CD4-positive, alpha-beta T cell treated with Interferon gamma for 1 hour (primary cell): Measurements from ENCODE around the gene ORAI2.
A peak's percentile ranks its signal among the peaks of the same experiment; 100 is the strongest.
"Not testable (repeated sequence)": the region's sequence is repeated elsewhere in the genome, so short reads cannot be mapped to it uniquely, and the experiment has no call there.

Experiments used
- DNase-seq: peaks from one replicate; pipeline ENCODE4 v3.0.0-alpha.2; 2020

Gene ORAI2

DNA sequence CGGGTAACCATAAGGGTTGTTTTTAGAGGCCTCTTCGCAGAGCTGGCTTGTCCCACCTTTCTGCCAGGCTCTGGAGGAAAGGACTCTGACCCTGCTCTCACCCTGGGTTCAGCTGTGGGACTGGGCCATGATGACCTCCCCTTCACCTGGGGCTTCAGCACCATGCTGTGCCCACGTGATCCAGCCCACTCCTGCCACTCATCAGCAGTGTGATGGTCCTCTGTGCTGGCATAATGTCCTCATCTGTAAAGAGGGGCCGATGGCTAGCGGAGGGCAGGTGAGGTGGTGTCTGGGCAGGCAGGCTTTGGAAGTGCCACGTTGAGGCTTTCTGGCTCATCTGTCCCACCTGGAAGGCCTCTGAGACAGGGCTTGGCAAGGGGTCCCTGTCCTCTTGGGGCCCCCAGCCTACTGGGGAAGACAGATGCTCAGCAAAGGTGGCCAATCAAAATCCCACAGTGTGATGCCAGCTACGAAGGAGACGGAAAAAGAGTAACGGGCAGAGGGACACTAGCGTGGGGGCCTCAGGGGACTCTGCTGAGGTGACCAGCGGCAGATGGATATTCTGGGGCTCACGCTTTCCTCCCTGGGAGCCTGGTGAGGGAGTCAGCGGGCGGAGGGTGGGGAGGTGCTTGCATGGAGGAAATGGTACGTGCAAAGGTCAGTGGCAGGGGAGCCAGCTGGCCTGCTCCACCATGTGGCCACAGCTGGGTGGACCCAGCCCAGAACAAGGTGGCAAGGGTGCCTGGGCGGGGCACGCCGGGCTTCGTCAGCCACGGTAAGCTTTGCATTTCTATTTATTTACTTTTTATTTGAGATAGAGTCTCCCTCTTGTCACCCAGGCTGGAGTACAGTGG, 36.8 kb downstream of the ORAI2 start:
- DNase-seq, result no peak

DNA sequence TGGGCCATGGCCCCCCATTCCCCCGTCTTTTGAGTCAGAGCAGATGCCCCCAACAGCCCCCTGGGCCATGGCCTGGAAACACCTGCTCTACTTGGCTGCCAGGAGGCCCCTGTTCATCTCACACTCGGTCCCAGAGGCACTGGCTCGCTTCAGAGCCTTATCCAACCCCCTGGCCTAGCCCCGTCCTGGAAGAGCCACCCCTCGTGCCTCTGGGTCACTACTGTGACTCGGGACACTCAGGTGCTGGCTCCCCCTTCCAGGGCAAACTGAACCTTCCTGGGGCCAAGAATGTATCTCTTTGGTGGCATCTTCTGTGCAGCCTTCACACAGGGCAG, 38.4 kb downstream of the ORAI2 start:
- no peak for DNase-seq

DNA sequence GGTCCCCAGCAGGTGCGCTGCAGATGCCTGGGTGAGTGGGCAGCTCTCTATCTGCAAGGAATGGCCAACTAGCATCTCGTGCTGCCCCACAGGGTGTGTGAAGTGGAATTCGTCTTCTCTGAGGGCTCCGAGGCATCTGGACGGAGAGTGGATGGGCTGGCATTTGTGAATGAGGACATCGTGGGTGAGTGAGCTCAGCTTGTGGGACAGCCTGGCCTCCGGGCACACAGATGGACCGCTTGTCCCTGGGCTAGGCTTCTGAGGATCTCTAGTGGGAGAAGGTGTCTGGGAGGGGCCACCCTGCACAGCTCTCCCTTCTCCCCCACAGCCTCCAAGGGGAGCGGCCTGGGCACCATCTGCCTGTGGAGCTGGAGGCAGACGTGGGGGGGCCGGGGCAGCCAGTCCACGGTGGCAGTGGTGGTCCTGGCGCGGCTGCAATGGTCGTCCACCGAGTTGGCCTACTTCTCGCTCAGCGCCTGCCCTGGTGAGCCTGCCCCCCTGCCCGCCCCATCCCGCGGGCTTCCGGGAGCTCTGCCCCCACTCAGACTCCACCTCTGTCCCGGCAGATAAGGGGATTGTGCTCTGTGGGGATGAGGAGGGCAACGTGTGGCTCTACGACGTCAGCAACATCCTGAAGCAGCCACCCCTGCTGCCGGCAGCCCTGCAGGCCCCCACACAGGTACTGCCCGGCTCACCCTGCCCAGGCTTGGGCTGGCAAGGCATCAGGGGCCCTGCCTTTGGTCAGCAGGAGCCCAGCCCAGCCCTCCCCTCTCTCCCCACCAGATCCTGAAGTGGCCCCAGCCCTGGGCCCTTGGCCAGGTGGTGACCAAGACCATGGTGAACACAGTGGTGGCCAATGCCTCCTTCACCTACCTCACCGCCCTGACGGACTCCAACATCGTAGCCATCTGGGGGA, 39.0 kb downstream of the ORAI2 start:
- DNase-seq, result no peak

DNA sequence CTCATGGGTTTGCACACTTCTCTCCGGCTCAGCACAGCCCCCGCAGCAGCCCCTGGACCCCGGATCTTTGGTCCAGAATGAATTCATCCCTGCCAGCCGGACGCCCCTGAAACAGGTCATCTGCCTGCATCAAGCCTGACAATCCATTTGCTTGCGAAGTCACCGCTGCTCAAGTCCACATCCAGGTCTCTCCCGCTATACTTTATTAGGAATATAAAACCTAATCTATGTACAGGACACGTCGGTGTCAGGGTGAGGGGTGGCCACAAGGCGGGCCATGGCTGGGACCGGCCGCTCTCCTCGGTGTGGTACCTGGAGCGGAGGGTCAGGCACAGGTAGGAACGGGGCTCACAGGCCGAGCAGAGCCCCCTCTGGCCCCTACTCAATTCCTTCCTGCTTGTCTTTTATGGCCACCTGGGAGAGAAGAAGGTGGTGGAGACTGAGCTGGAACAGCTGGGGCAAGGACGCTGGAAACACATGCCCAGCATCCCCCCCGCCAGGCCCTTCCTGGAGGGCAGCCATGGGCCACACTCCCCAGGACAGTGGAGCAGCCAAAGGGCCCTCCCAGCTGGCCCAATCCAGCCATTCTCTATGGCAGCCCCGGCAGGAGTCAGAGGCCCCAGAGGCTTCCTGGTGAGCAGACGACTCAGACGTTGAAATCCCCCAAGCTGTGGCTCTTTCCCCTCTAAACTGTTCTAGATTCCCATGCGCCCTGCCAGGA, 40.1 kb downstream of the ORAI2 start:
- DNase-seq, result no peak

DNA sequence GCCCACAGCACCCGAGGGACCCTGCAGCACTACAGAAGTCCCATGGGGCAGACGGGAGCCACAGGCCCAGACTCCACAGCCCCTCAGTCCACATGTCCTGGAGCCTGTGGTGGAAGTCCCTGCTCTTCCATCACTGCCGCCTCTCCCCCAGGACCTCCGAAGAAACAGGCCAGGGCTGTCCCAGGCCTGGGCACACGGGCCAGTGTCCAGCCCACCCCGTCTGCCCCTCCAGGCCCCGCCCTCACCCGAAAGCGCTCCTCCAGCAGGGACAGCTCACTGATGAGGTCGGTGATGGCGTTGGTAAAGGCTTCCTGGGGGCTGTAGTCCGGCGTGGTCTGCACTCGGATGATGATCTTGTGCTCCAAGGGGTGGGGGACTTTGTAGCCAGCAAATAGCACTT, 40.7 kb downstream of the ORAI2 start:
- DNase-seq, result not testable (repeated sequence)

DNA sequence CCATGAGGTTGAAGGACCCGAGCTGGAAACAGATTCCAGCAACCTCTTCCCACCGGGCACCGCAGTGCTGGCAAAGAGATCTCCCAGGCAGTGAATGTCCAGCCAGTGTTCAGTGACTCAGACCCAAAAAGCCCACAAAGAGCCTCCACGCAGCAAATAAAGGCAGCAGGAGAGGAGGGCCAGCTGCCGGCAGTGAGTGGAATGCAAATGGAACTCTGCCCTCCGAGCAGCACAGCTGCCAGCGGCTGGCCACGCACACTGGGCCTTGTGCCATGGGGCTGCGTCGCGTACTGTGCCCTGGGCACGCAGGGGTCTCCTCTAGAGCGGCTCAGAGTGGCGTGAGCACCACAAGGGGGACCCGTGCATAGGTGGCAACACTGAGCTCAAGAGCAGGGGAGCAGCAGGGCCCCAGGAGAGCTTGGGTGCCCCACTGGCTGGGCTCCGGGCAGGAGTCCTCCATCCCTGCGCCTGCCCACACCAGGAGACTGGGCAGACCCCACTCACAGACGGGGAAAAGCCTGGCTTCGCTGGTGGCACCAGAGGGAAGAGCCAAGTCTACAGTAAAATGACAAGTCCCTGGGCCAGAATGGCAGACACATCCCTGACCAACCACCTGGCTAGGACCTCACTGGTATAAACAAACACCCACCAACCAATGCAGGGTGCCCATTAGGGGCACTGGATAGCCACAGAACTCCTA, 41.5 kb downstream of the ORAI2 start:
- DNase-seq, result not testable (repeated sequence)

DNA sequence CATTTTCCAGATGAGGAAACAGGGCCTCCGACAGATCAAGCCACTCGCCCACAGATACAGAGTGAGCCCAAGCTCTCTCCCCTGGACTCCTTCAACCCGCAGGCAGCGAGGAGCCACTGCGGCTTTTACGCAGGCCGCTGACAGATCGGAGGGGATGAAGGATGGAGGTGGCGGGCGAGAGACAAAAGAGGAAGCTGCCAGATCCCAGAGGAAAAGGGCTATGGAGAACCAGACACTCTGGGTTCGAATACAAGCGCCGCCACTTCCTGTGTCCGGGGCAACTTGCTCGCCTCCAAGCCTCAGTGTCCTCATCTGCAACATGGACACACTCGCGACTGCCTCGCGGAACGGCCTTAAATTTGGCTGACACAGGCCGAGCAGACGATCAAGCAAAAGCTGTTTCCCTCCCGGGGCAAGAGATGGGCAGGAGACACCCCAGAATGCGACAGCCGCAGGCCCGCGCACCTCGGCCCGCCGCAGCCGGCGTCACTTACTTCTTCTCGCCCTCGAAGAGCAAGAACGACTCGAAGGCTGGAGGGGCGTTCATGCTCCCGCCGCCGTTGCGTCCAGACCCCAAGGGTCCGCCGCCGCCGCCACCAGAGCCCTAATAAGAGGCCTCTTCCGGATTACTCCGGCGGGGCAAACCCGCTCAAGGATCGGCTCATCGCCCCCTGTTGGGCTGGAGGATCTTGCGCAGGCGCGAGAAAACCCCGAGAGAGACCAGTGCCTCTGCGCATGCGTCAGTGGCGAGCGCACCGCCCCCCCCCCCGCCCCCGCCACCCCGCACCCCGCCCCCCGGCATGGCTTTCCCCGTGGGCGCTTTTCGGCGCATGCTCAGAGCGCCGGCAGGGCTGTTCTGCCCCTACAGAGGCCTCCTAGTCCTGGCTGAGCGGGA, 45.2 kb downstream of the ORAI2 start, which contains the start of gene POLR2J:
Gene POLR2J, minus strand, starts transcription at position 609 of the 895 bp plus-strand sequence. Its CDS starts 62 bp downstream, at position 547.
- peak; percentile 91 for DNase-seq

DNA sequence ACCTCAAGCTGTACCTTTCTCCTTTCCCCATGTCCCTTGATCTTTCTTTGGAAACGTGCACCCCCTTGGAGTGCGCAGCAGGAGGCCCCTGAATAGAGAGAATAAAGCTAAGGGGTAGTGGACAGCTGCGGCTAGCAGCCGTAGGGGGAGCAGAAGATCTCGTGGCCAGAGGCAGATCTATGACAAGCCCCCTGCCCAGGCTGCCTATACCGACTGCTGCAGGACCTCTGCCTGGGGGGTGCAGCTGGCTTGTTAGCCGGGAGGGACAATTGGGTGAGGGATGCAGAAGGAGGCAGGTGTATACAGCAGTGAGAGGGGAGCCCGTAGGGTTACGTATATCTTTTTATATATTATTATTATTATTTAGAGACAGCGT, 45.8 kb downstream of the ORAI2 start:
- not testable (repeated sequence) for DNase-seq

DNA sequence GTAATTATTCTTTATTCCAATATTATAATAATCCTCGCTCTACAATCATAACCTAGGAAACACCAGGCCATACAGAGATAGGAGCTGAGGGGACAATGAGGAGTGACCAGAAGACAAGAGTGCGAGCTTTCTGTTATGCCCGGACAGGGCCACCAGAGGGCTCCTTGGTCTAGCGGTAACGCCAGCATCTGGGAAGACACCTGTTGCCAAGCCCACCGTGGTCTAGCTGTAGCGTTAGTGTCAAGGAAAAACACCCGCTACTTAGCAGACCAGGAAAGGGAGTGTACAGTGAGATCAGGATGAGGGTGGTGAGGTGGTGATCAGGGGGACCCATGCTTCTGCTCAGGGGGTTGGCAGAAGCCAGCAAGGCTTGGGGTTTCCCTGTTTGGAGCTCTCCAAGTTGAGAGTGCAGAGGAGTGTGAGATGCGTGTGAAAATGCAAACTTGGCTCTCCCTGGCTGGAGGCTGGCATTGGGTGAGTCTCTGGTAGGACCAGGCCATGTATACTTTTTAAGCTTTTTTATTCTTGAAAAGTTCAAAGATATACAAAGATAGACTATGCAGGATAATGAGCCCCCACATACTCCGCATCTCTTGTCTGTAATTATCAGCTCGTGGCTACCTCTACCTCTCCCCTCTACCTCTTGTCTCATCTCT, 46.7 kb downstream of the ORAI2 start:
- peak; percentile 35 for DNase-seq

DNA sequence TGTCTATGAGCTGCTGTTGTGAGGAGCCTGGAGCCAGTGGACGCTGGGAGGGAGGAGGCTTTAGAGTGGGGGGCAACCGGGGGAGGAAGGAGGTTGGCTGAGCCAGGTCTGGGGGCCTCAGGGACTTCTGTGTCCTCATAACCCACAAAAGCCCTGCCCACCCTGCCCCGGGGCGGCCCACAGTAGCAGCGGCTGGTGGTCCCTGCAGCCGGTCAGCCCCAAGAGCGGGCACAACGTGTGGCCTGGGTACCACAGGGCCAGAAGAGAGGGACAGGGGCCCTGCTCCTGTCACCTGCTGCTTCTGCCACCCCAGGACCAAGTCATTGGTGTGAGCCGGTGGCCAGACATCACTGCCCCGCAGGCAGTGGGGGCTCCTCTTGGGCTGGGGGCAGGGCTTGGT, 48.6 kb downstream of the ORAI2 start:
- DNase-seq, result not testable (repeated sequence)

DNA sequence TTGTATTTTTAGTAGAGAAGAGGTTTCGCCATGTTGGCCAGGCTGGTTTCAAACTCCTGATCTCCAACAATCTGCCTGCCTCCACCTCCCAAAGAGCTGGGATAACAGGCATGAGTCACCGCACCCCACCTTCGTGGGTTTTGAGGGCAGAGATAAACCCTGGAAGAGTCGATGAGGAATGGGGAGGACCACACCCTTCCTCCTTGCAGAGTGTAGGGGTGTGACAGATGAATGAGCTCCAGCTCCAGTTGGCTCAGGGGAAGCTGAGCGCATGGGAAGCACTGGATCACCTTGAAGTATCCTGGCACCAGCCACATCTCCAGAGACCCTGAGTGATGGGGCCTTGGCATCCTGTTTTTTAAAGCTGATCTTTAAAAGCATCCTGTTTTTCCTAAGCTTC, 50.9 kb downstream of the ORAI2 start:
- DNase-seq, result not testable (repeated sequence)

DNA sequence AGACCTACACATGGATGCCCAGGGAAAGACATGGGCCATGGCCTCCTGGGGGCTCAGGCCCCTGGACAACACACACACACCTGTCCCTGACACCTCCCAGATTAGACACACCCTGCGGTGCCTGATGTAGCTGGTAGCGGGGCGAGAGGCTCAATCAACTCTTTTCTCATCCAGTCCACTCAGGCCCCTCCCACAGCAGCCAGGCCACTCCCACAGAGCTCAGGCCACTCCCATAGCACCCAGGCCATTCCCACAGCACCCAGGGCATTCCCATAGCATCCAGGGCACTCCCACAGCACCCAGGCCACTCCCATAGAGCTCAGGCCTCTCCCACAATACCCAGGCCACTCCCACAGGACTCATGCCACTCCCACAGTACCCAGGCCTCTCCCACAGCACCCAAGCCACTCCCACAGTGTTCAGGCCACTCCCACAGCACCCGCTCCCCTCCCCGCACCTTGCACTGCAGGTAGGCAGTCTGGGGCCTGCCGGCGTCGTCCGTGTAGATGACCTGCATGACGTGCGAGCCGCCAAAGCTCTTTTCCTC, 57.2 kb downstream of the ORAI2 start:
- peak; percentile 50 for DNase-seq

DNA sequence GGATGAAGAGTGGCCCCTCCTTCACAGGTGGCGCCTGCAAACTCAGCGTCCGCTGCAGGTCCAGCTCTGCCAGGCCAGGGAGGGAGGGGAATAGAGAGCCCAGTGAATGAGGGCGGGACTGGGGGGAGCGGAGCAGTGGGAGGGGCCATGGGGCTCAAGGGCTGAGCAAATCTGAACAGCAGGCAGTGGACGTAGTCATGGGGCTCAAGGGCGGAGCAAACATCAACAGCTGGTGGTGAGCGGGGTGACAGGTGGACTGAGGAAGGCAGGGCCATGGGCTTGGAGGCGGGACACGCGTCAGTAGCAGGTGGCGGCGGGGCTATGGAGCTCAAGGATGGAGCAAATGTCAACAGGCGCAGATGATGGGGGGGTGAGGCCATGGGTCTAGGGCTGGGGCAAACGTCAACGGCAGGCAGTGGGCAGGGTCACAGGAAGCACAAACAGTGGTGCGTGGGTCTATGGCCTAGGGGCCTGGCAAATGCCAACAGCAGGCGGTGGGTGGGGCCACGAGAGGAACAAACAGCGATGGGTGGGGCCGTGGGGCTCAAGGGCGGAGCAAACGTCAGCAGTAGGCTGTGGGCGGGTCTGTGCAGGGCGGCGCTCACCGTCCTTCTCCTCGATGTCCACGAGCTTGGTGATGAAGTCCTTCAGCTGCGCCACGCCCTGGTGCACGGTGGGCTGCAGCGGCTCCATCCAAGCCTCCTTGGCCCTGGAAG, 60.0 kb downstream of the ORAI2 start:
- peak; percentile 32 for DNase-seq

DNA sequence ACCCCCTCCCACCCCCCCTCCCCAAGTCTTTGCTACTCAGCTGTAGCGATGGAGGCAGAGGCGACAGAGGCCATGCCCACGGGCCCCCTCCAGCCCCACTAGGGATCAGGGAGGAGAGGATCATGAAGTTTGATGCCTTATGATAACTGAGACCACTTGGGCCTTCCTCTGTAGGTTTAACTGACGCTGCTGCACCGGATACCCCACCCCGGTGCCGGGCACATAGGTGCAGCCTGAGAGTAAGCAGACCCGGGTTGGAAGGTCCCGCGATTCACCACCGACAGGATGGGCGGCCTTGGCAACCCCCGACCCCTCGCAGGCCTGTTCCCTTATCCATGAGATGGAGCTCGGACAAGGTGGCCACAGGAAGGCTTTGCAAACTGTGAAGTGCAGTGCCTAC, 60.7 kb downstream of the ORAI2 start:
- not testable (repeated sequence) for DNase-seq

DNA sequence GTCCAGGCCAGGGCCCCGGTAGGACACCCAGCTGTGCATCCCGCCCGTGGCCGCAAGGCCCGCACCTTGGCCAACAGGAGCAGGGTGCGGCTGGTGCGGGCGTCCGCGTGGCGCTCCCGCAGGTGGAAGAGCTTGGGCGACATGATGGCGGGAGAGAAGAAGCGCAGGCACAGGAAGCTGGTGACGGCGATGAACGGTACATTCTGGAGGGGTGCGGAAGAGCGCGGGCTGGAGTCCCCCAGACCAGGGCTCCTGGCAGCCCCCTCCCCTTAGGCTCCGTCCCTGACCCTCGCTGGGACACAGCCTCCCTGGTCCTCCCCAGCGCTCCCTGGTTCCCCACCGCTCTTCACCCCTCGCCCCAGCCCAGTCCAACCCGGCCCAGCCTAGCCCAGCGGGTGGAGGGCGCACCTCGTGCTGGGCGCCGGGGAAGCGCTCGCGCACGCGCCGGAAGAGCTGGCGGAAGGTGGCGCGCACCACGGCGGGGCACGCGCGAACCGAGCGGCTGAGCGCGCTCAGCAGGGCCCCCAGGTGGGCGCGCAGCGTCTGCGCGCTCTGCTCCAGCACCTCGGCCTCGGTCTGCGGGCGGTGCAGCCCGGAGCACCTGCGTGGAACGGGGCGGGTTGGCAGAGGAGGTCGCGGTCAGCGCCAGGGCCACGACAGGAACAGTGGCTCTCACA, 61.2 kb downstream of the ORAI2 start:
- DNase-seq, result not testable (repeated sequence)

DNA sequence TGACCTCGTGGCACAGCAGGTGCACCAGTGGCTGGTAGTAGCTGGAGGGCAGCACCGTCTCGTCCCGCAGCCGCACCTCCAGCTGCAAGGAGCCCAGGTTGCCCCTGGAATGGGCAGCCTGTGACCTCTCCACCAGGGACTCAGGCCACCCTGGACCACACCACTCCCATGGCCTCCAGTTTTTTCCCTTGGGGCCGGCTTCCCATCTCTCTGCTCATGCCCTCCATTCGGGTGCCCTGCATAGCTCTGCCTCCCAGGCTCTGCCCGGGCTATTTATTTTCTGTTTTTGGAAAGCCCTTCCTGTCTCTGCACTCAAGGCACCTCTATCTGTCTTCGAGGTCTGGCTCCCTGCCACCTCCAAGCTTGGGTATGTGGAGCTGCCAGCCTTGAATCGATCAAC, 63.5 kb downstream of the ORAI2 start:
- DNase-seq, result not testable (repeated sequence)

DNA sequence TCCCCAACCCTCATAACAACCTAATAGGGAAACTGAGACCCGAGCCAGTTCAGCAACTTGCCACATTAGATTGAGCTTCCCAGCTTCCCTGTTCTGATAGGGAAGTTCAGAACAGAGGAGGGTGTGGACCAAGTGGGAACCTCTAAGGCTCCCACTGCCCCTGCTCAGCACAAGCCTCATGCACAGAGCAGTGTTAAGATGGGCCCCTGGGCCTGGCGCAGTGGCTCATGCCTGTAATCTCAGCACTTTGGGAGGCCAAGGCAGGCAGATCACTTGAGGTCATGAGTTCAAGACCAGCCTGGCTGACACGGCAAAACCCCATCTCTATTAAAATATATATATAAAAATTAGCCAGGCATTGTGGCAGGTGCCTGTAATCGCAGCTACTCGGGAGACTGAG, 63.9 kb downstream of the ORAI2 start:
- DNase-seq, result not testable (repeated sequence)

DNA sequence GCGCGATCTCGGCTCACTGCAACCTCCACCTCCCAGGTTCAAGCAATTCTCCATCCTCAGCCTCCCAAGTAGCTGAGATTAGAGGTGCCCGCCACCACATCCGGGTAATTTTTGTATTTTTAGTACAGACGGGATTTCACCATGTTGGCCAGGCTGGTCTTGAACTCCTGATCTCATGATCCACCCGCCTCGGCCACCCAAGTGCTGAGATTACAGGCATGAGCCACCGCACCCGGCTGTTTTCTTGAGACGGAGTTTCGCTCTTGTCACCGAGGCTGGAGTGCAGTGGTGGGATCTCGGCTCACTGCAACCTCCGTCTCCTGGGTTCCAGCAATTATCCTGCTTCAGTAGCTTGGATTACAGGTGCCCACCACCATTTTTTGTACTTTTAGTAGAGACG, 64.9 kb downstream of the ORAI2 start:
- DNase-seq, result not testable (repeated sequence)

DNA sequence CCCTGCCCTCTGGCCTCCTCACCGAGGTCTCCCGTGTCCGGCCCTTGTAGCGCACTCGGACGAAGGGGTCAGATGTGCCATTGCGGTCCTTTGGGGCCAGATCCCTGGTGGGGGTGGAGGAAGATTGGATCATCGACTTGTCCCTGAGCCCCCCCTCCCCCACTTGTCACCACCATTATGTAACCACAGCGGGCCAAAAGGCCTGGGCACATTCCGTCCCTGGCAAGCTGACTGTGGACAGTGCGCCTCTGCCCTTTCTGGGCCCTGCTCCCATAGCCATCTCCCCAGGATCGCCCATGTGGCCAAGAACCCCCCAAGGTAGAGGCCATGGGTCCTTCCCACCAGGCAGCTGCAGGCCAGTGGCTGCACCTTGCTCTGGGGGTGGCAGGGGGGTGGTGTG, 69.8 kb downstream of the ORAI2 start:
- DNase-seq, result not testable (repeated sequence)
